Right cardiac atrium (tissue), 5 donors: ENCODE data around the gene LIPN. TPM values are rescaled to one million over a fixed set of nuclear protein-coding genes. Genes with fewer than 3 reads are reported as not detected.

Experiments
- ATAC-seq, 2 donors: fragments of 200-7000 bp; cut with Tn5 transposase; one replicate each; pipeline versions ENCODE4 v1.8.0 to v1.9.1; 2020; ENCODE audit warnings: moderate library complexity in 2 of 2, mild to moderate bottlenecking in 1 of 2
- DNase-seq, 3 donors: peaks; one replicate each; pipeline ENCODE4 v3.0.0-alpha.2; 2020
- H3K27ac ChIP-seq: one replicate; pipeline ENCODE4 v1.5.1; 2013; ENCODE audit warnings: mild to moderate bottlenecking, low read length, control low read depth, moderate library complexity
- H3K27me3 ChIP-seq: one replicate; pipeline ENCODE4 v1.6.1; 2013; ENCODE audit not compliant: control insufficient read depth, insufficient read depth
- H3K4me1 ChIP-seq: one replicate; pipeline ENCODE4 v1.6.1; 2013; ENCODE audit warnings: low read length; ENCODE audit not compliant: control insufficient read depth, insufficient read depth
- H3K4me3 ChIP-seq: one replicate; pipeline ENCODE4 v1.5.1; 2013; ENCODE audit warnings: low read length, control low read depth
- H3K9me3 ChIP-seq: one replicate; pipeline ENCODE4 v1.6.1; 2013; ENCODE audit warnings: low read length; ENCODE audit not compliant: control insufficient read depth
- WGBS: extraction: QIAGEN DNeasy Blood & Tissue Kit; methylation state at CpG from one replicate; pipeline ENCODE4 v1.1.7; 2013; 5-methylcytosine and 5-hydroxymethylcytosine counted together
- intact Hi-C, 4 donors: fragments of 100-400 bp; cut with DNase I; formaldehyde crosslinking; loops; one replicate each; pipeline versions ENCODE4 v1.11.0 to v1.14.0; 2022 to 2023
- polyA plus RNA-seq: library from polyadenylated mRNA; stranded (reverse); fragments of 200-250 nt; gene quantifications from one replicate; pipeline ENCODE4 v1.2.3, GENCODE V29; 2013
- total RNA-seq, 4 donors: library from RNA; stranded (reverse); fragmentation: NEBNext Ultra II Directional; extraction: Animal tissue kit (Norgen Biotek cat#: 25700); gene quantifications; one replicate each; pipeline ENCODE4 v1.2.1, GENCODE V29; 2021
- donor health status: healthy with polysubstance abuse.
- donor health status: DM: no; HTN: yes; CAD: no.
- donor health status: DM: no; HTN: no; CAD: no.
- donor health status: DM: no; HTN: yes; CAD: no; lungs with severe emphysema.
- donor health status: DM: yes; HTN: yes; CAD: no.

LIPN gene
- total and polyA plus RNA-seq, 5 donors: 0.26 TPM; not detected in 4

DNA sequence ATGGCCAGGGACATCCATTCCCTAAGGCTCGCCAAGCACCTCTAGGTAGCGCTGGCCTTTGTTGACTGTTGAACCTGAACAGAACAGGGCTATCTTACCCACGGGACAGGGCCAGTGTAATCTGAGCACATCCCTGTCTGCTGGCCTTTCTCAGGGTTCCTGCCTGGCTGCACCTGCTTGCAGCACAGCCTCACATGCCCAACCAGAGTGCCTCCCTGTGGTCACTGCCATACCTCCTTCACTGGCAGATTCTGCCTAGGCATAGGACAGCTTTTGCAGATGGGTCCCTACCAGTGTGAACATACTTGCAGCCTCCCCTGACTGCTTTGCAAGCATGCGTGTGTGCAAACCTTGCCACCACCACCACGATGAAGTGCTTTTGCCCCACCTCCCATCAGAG is 15.8 kb upstream of the LIPN start:
- Histone ChIP-seq H3K4me3 (no peak overlapping the region), H3K27me3 (no peaks in the 10 kb centered on the region), H3K4me1 (no peaks in the 10 kb centered on the region), H3K9me3 (no peaks in the 10 kb centered on the region), H3K27ac (no peak overlapping the region)
- intact Hi-C loops: no loop called here
- no peak for DNase-seq
- 82% methylated on average over 5 of the region's 5 CpGs for WGBS
- ATAC-seq: no peak

DNA sequence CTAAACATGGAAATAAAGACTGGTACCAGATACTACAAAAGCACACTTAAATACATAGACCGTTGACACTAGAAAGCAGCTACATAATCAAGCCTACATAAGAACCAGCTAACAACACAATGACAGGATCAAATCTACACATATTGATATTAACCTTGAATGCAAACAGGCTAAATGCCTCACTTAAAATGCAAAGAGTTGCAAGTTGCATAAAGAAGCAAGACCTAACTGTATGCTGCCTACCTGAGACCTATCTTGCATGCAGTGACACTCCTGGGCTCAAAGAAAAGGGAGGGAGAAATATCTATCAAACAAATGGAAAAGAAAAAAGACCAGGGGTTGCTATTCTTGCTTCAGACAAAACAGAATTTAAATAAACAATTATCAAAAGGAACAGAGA is 14.2 kb upstream of the LIPN start:
- H3K9me3 ChIP-seq: no peaks in the 10 kb centered on the region
- ATAC-seq (no peak), DNase-seq (no peak)
- WGBS: 95% methylated on average over 1 of the region's 1 CpG
- no peaks in the 10 kb centered on the region for H3K27me3 ChIP-seq
- no peak overlapping the region for H3K4me3 ChIP-seq
- no peaks in the 10 kb centered on the region for H3K4me1 ChIP-seq
- H3K27ac ChIP-seq: no peak overlapping the region
- intact Hi-C loops: no loop called here

DNA sequence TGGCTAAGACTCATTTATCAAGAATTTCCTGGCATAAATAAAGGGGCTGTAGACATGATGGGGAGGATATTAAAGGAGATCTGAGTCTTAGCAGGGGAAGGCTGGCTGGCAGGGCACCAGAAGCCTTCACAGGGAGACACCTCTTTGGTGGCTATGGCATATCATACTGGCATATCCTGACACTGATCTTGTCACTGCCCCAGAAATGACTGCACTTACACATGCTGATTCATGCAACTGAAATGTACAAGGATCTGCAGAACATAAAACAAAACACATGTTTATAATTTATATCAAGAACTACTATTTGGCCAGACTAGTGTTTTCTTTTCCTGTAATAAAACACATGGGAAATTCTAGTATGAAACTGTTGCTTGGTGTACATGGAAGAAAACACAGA is 5.5 kb upstream of the LIPN start:
- no peak for ATAC-seq
- DNase-seq: no peak
- no peaks in the 10 kb centered on the region for H3K27me3 ChIP-seq
- no peaks in the 10 kb centered on the region for H3K9me3 ChIP-seq
- H3K27ac ChIP-seq: no peak overlapping the region
- no peak overlapping the region for H3K4me3 ChIP-seq
- H3K4me1 ChIP-seq: no peaks in the 10 kb centered on the region
- intact Hi-C loops: no loop called here

DNA sequence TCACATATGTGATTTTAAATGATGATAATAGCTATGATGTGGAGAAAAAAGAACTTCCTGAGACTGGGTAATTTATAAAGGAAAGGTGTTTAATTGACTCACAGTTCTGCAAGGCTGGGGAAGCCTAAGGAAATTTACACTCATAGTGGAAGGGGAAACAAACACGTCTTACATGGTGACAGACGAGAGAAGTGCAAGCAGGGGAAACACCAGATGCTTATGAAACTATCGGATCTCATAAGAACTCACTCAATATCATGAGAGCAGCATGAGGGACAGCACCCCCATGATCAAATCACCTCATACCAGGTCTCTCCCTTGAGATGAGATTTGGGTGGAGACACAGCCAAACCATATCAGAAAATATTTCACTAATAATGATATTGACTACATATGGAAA is 4.1 kb upstream of the LIPN start:
- intact Hi-C loops: no loop called here
- ATAC-seq (no peak), DNase-seq (no peak)
- Histone ChIP-seq H3K27me3 (no peaks in the 10 kb centered on the region), H3K4me1 (no peaks in the 10 kb centered on the region), H3K9me3 (no peaks in the 10 kb centered on the region), H3K27ac (no peak overlapping the region), H3K4me3 (no peak overlapping the region)
- 52% methylated on average over 3 of the region's 3 CpGs for WGBS

DNA sequence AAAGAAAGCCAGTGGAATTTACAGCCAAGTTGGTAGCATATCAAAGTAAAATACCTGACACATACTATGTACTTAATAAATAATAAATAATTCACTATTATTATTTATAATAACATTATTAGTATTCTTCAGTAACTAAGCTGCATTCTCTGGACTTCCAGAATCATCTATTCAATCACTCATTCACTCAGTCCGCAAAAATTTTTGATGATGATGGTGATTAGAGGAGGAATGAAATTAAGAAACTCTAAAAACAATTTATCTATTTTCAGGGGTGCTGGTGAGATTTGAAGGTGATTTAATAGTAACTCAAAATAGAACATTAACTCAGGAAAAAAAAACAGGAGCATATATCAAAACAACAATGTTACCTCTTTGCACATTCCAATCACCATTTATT is 3.2 kb upstream of the LIPN start:
- intact Hi-C loops: no loop called here
- ATAC-seq: no peak
- Histone ChIP-seq H3K27me3 (no peaks in the 10 kb centered on the region), H3K4me3 (no peak overlapping the region), H3K9me3 (no peaks in the 10 kb centered on the region), H3K27ac (no peak overlapping the region), H3K4me1 (no peaks in the 10 kb centered on the region)
- 0% methylated on average over 1 of the region's 1 CpG for WGBS
- DNase-seq: no peak

DNA sequence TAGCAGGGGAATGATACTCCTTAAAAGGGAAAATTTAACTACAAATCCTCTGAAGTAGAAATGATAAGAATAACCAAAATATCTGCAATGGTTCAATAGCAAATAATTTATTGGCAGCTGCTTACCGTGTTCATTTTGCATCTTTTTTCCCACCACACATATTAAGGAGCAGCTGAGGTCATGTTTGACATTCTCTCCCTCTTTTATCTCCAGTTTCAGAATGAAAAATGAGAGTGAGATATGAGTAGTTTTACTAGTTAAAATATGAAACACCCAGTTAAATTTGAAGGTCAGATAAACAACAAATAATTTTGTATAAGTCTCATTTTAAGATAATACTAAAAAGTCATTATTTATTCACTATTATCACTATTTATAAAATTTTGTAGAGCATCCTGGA is 3.1 kb downstream of the LIPN start:
- intact Hi-C loops: no loop called here
- Histone ChIP-seq H3K4me1 (no peaks in the 10 kb centered on the region), H3K27me3 (no peaks in the 10 kb centered on the region), H3K4me3 (no peak overlapping the region), H3K27ac (no peak overlapping the region), H3K9me3 (no peaks in the 10 kb centered on the region)
- 65% methylated on average over 1 of the region's 1 CpG for WGBS
- ATAC-seq: no peak
- DNase-seq: no peak

DNA sequence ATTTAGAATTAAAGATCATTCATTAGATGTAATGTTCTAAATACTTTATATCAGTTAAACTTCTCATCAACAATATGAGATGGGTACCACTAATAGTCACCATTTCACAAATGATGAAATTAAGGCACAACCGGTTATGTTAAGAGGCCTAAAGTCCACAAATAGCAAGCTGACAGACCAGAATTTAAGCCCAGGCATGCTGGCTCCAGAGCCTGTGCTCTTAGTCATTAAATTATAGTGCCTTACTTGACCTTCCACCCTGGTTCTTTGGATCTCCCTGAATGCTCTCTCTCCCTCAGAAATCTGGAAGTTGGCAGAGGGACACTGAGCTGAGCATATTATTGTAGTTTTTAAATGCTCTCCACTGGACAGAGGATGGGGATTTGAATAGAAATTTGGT is 3.6 kb downstream of the LIPN start:
- no peak overlapping the region for H3K4me3 ChIP-seq
- ATAC-seq (no peak), DNase-seq (no peak)
- H3K4me1 ChIP-seq: no peaks in the 10 kb centered on the region
- WGBS: 56% methylated on average over 1 of the region's 1 CpG
- H3K27me3 ChIP-seq: no peaks in the 10 kb centered on the region
- intact Hi-C loops: no loop called here
- H3K27ac ChIP-seq: no peak overlapping the region
- no peaks in the 10 kb centered on the region for H3K9me3 ChIP-seq

DNA sequence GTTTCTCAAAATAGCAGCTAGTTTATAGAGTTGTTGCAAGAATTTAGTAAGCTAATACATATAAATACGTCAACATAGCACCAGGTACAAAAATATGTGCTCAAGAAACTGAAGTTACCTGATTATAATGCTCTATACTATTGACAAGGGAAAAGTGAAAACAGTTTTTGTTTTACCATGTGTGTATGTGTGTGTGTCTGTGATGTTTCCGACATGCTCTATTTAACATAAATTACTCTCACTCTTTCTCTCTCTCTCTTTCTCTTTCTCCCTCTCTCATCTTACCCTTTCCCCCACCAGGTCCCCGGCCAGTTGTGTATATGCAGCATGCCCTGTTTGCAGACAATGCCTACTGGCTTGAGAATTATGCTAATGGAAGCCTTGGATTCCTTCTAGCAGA is 4.3 kb downstream of the LIPN start:
- Histone ChIP-seq H3K4me1 (no peaks in the 10 kb centered on the region), H3K4me3 (no peak overlapping the region), H3K9me3 (no peaks in the 10 kb centered on the region), H3K27me3 (no peaks in the 10 kb centered on the region), H3K27ac (no peak overlapping the region)
- no peak for ATAC-seq
- intact Hi-C loops: no loop called here
- 85% methylated on average over 3 of the region's 3 CpGs for WGBS
- DNase-seq: no peak

DNA sequence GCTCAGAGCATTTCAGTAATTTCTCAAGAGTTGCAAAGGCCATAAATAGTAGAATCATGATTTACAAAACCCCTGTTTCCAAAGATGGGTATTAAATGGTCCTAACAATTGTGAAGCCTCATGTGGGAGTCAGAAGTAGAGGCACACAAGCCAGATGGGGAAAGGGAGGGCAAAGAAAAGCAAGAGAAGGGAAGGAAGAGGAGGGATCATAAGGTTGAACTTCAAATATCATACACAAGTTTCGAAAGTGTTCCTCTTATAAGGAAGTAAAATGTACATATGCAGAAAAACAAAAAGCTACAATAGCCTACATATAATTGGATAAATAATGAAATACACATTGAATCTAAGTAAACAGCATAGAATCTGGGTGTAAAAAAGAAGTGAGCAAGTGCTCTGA is 6.0 kb downstream of the LIPN start:
- ATAC-seq: no peak
- no peaks in the 10 kb centered on the region for H3K4me1 ChIP-seq
- no peak for DNase-seq
- intact Hi-C loops: no loop called here
- 66% methylated on average over 1 of the region's 1 CpG for WGBS
- no peak overlapping the region for H3K4me3 ChIP-seq
- no peak overlapping the region for H3K27ac ChIP-seq
- no peaks in the 10 kb centered on the region for H3K27me3 ChIP-seq
- H3K9me3 ChIP-seq: no peaks in the 10 kb centered on the region

DNA sequence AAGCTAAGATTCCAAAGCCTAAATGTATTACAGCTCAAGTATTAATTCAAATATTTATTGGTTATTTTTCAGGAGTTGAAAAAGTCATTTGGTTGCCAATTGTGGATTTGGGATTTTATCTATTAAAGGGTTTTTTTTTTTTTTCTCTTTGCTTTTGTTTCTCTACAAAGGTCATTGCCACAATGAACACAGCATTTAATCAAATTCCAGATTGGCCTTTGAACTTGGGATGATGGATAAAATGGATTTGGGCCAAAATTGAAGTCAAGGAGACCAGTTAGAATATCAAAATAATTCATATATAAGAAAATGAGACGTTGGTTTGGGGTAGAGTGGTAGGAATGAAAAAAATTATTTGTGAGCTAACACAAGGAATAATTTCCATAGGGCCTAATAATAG is 9.6 kb downstream of the LIPN start:
- Histone ChIP-seq H3K27ac (no peak overlapping the region), H3K27me3 (no peaks in the 10 kb centered on the region), H3K9me3 (no peaks in the 10 kb centered on the region), H3K4me1 (no peaks in the 10 kb centered on the region), H3K4me3 (no peak overlapping the region)
- DNase-seq (no peak), ATAC-seq (no peak)
- intact Hi-C loops: no loop called here
- 41% methylated on average over 1 of the region's 1 CpG for WGBS

DNA sequence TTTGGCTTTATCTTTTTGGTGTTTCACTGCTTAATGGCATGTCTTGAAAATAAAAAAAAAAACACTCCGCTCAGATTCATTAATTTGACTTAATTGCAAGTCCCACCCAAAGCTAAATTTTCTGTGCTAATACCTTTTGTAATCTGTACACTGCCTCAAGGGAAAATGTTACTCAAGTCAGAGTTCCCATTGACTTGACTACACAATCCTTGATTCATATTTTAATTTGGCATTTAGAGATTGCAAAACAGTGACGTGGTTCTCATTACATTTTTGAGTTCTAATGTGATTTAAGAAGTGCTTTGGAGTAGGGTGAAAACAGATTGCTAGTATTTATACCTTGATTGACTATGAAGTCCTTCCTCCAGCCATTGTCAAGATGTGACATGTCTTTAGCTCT is 21.4 kb downstream of the LIPN start:
- Histone ChIP-seq H3K4me3 (no peak overlapping the region), H3K4me1 (no peaks in the 10 kb centered on the region), H3K27ac (no peak overlapping the region), H3K27me3 (no peaks in the 10 kb centered on the region), H3K9me3 (no peaks in the 10 kb centered on the region)
- ATAC-seq (no peak), DNase-seq (no peak)
- intact Hi-C loops: no loop called here
- WGBS: 65% methylated on average over 2 of the region's 2 CpGs

DNA sequence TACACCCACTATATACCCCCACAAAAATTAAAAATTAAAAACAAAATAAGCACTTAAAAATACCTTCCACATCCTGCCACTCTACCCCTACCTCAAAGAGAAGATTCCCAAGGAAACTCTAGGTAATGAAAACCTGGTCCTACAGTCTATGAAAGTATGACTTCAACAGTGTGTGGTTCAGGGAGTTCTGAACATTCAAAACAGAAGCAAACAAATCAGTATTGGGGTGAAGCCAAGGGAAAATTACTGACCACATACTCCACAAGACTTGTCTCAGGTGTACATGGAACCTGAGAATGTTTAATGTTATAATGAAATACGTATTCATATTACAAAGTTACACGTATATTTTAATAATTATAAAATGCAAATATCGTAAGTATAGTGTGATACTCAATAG is 22.4 kb downstream of the LIPN start:
- intact Hi-C loops: no loop called here

More for the DNA sequence above, 22.4 kb downstream of the LIPN start:
- WGBS: 92% methylated on average over 3 of the region's 3 CpGs
- Histone ChIP-seq H3K27me3 (no peaks in the 10 kb centered on the region), H3K4me3 (no peak overlapping the region), H3K27ac (no peak overlapping the region), H3K4me1 (no peaks in the 10 kb centered on the region), H3K9me3 (no peaks in the 10 kb centered on the region)
- no peak for DNase-seq
- no peak for ATAC-seq
